WTC11 (cell line): ENCODE results near the gene NR2F6. TPM values are rescaled to one million over a fixed set of nuclear protein-coding genes. Genes with fewer than 3 reads are reported as not detected.

Source experiments
- CDX4 ChIP-seq: fragments of 250-450 bp; sonication (Bioruptor Pico); IDR thresholded peaks from 2 replicates; pipeline ENCODE4 v1.9.0; 2021; ENCODE audit warnings: moderate library complexity, mild to moderate bottlenecking, inconsistent platforms, borderline replicate concordance
- CREM ChIP-seq: sonication (generic); formaldehyde crosslinking; IDR thresholded peaks from 2 replicates; pipeline ENCODE4 v1.8.1; 2022; ENCODE audit warnings: mild to moderate bottlenecking, missing genetic modification reagents, moderate library complexity
- ESRRA ChIP-seq: sonication (generic); formaldehyde crosslinking; IDR thresholded peaks from 2 replicates; pipeline ENCODE4 v1.8.1; 2022; ENCODE audit warnings: mild to moderate bottlenecking, missing genetic modification reagents, borderline replicate concordance
- ETV6 ChIP-seq: sonication (generic); formaldehyde crosslinking; IDR thresholded peaks from 2 replicates; pipeline ENCODE4 v1.8.1; 2022; ENCODE audit warnings: mild to moderate bottlenecking, missing genetic modification reagents
- GRHL2 ChIP-seq: fragments of 250-450 bp; sonication (Bioruptor Pico); IDR thresholded peaks from 2 replicates; pipeline ENCODE4 v1.8.0; 2022; ENCODE audit warnings: mild to moderate bottlenecking, moderate library complexity; ENCODE audit not compliant: insufficient replicate concordance, severe bottlenecking
- JUN ChIP-seq: sonication (generic); formaldehyde crosslinking; IDR thresholded peaks from 2 replicates; pipeline ENCODE4 v1.8.0; 2023; ENCODE audit warnings: mild to moderate bottlenecking, missing genetic modification reagents
- NR1H2 ChIP-seq: sonication (generic); formaldehyde crosslinking; IDR thresholded peaks from 2 replicates; pipeline ENCODE4 v1.9.0; 2021; ENCODE audit warnings: mild to moderate bottlenecking, moderate library complexity, missing genetic modification reagents
- SP1 ChIP-seq: sonication (generic); formaldehyde crosslinking; conservative IDR thresholded peaks from 2 replicates; pipeline ENCODE4 v1.8.1; 2022; ENCODE audit warnings: missing genetic modification reagents
- ZNF232 ChIP-seq: sonication (generic); formaldehyde crosslinking; IDR thresholded peaks from 2 replicates; pipeline ENCODE4 v1.8.0; 2022; ENCODE audit warnings: mild to moderate bottlenecking, missing genetic modification reagents
- ZNF317 ChIP-seq: sonication (generic); formaldehyde crosslinking; IDR thresholded peaks from 2 replicates; pipeline ENCODE4 v1.8.1; 2023; ENCODE audit warnings: low read depth, mild to moderate bottlenecking, moderate library complexity, missing genetic modification reagents, borderline replicate concordance
- ZNF425 ChIP-seq: fragments of 250-450 bp; sonication (Bioruptor Pico); conservative IDR thresholded peaks from 2 replicates; pipeline ENCODE4 v1.9.0; 2021; ENCODE audit warnings: mild to moderate bottlenecking
- total RNA-seq: library from RNA; stranded (reverse); gene quantifications from 3 replicates; pipeline ENCODE4 v1.2.3, GENCODE V29; 2021
- TF ChIP-seq, protein P1 (sequence below): sonication (generic); formaldehyde crosslinking; IDR thresholded peaks from 2 replicates; pipeline ENCODE4 v1.8.0; 2023; ENCODE audit warnings: missing genetic modification reagents
- TF ChIP-seq, protein P2 (sequence below): sonication (generic); formaldehyde crosslinking; IDR thresholded peaks from 2 replicates; pipeline ENCODE4 v1.8.0; 2023; ENCODE audit warnings: missing genetic modification reagents, mild to moderate bottlenecking, borderline replicate concordance
- TF ChIP-seq, protein P3 (sequence below): fragments of 250-450 bp; sonication (Bioruptor Pico); IDR thresholded peaks from 2 replicates; pipeline ENCODE4 v1.9.0; 2021; ENCODE audit warnings: mild to moderate bottlenecking, borderline replicate concordance
- TF ChIP-seq, protein P4 (sequence below): sonication (generic); formaldehyde crosslinking; IDR thresholded peaks from 2 replicates; pipeline ENCODE4 v1.8.0; 2022; ENCODE audit warnings: mild to moderate bottlenecking, missing genetic modification reagents

NR2F6 gene
- total RNA-seq, 1 experiment from 2014 or later: 145 TPM

- TF ChIP-seq, protein P1, sequence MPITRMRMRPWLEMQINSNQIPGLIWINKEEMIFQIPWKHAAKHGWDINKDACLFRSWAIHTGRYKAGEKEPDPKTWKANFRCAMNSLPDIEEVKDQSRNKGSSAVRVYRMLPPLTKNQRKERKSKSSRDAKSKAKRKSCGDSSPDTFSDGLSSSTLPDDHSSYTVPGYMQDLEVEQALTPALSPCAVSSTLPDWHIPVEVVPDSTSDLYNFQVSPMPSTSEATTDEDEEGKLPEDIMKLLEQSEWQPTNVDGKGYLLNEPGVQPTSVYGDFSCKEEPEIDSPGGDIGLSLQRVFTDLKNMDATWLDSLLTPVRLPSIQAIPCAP (CRISPR knock-in tag): no peak
- TF ChIP-seq ZNF425 (CRISPR knock-in tag): no peak
- peak; percentile 77 for TF ChIP-seq ETV6 (CRISPR knock-in tag)
- TF ChIP-seq, protein P2, sequence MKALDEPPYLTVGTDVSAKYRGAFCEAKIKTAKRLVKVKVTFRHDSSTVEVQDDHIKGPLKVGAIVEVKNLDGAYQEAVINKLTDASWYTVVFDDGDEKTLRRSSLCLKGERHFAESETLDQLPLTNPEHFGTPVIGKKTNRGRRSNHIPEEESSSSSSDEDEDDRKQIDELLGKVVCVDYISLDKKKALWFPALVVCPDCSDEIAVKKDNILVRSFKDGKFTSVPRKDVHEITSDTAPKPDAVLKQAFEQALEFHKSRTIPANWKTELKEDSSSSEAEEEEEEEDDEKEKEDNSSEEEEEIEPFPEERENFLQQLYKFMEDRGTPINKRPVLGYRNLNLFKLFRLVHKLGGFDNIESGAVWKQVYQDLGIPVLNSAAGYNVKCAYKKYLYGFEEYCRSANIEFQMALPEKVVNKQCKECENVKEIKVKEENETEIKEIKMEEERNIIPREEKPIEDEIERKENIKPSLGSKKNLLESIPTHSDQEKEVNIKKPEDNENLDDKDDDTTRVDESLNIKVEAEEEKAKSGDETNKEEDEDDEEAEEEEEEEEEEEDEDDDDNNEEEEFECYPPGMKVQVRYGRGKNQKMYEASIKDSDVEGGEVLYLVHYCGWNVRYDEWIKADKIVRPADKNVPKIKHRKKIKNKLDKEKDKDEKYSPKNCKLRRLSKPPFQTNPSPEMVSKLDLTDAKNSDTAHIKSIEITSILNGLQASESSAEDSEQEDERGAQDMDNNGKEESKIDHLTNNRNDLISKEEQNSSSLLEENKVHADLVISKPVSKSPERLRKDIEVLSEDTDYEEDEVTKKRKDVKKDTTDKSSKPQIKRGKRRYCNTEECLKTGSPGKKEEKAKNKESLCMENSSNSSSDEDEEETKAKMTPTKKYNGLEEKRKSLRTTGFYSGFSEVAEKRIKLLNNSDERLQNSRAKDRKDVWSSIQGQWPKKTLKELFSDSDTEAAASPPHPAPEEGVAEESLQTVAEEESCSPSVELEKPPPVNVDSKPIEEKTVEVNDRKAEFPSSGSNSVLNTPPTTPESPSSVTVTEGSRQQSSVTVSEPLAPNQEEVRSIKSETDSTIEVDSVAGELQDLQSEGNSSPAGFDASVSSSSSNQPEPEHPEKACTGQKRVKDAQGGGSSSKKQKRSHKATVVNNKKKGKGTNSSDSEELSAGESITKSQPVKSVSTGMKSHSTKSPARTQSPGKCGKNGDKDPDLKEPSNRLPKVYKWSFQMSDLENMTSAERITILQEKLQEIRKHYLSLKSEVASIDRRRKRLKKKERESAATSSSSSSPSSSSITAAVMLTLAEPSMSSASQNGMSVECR (CRISPR knock-in tag): peak; percentile 92
- TF ChIP-seq CREM (CRISPR knock-in tag): 0 out of 2 replicates have a peak, but pooled peaks have one; percentile 59
- TF ChIP-seq GRHL2 (CRISPR knock-in tag): no peak
- no peak for TF ChIP-seq ESRRA (CRISPR knock-in tag)
- peak; percentile 19; the same call in 1 of the 2 replicates for TF ChIP-seq ZNF232 (CRISPR knock-in tag)
- TF ChIP-seq, protein P3, sequence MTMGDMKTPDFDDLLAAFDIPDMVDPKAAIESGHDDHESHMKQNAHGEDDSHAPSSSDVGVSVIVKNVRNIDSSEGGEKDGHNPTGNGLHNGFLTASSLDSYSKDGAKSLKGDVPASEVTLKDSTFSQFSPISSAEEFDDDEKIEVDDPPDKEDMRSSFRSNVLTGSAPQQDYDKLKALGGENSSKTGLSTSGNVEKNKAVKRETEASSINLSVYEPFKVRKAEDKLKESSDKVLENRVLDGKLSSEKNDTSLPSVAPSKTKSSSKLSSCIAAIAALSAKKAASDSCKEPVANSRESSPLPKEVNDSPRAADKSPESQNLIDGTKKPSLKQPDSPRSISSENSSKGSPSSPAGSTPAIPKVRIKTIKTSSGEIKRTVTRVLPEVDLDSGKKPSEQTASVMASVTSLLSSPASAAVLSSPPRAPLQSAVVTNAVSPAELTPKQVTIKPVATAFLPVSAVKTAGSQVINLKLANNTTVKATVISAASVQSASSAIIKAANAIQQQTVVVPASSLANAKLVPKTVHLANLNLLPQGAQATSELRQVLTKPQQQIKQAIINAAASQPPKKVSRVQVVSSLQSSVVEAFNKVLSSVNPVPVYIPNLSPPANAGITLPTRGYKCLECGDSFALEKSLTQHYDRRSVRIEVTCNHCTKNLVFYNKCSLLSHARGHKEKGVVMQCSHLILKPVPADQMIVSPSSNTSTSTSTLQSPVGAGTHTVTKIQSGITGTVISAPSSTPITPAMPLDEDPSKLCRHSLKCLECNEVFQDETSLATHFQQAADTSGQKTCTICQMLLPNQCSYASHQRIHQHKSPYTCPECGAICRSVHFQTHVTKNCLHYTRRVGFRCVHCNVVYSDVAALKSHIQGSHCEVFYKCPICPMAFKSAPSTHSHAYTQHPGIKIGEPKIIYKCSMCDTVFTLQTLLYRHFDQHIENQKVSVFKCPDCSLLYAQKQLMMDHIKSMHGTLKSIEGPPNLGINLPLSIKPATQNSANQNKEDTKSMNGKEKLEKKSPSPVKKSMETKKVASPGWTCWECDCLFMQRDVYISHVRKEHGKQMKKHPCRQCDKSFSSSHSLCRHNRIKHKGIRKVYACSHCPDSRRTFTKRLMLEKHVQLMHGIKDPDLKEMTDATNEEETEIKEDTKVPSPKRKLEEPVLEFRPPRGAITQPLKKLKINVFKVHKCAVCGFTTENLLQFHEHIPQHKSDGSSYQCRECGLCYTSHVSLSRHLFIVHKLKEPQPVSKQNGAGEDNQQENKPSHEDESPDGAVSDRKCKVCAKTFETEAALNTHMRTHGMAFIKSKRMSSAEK: 0 out of 2 replicates have a peak, but pooled peaks have one; percentile 58
- TF ChIP-seq SP1 (CRISPR knock-in tag): peak; percentile 89
- no peak for TF ChIP-seq NR1H2 (CRISPR knock-in tag)
- TF ChIP-seq, protein P4, sequence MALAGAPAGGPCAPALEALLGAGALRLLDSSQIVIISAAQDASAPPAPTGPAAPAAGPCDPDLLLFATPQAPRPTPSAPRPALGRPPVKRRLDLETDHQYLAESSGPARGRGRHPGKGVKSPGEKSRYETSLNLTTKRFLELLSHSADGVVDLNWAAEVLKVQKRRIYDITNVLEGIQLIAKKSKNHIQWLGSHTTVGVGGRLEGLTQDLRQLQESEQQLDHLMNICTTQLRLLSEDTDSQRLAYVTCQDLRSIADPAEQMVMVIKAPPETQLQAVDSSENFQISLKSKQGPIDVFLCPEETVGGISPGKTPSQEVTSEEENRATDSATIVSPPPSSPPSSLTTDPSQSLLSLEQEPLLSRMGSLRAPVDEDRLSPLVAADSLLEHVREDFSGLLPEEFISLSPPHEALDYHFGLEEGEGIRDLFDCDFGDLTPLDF (CRISPR knock-in tag): no peak
- 0 out of 2 replicates have a peak, but pooled peaks have one; percentile 59 for TF ChIP-seq JUN
- no peak for TF ChIP-seq CDX4 (CRISPR knock-in tag)
- TF ChIP-seq ZNF317 (CRISPR knock-in tag): no peak
These were observed 30.4 kb downstream of the NR2F6 start, which contains the start of gene USE1 (continued) for GRCh38 chr19:17215127-17215971.
